ENCODE measurements around the gene POU6F2. TPM values are rescaled to one million over a fixed set of nuclear protein-coding genes. Genes with fewer than 3 reads are reported as not detected.
A peak's percentile ranks its signal among the peaks of the same experiment; 100 is the strongest.

Gene POU6F2
- total and polyA plus RNA-seq, 2 of the 4 experiments (the other 2 are of a cell fraction), result not detected

DNA sequence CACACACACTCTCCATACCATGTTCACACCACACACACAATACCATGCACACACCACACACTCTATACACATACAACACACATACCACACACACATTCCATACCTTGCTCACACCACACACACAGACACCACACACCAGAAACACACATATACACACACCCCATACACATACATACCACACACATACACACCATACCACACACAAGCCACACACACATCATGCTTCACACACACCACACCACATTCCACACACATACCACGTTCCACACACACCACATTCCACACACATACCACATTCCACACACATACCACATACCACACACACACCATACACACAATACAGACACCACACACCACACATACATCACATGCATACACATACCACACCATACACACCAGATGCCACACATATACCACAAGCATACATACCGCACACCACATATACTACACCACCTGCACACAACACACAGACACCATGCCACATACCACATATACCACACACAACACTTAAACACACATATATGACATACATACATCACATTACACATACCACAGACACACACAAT lies 282.7 kb downstream of the POU6F2 start:
- Histone ChIP-seq H2AK9ac (replicated peaks; ENCODE audit: low read depth, low read length, poor library complexity) (no peak overlapping the region), H3K18ac (ENCODE audit: low read depth, low read length) (no peak overlapping the region), H2AFZ (replicated peaks; ENCODE audit: low read length, poor library complexity) (peak overlapping the region; percentile 39), H3K9me1 (ENCODE audit: insufficient read depth, low read length) (no peaks in the 10 kb centered on the region), H3K4ac (ENCODE audit: low read depth, low read length) (no peak overlapping the region), H3K14ac (replicated peaks; ENCODE audit: low read depth, low read length) (no peak overlapping the region), H2BK15ac (ENCODE audit: low read depth, low read length) (no peak overlapping the region), H4K91ac (ENCODE audit: insufficient read depth, low read depth, low read length) (no peak overlapping the region), H4K5ac (ENCODE audit: low read depth, low read length) (no peak overlapping the region), H3K4me3 (ENCODE audit: insufficient read depth, low read depth, low read length) (no peak overlapping the region), H3K27me3 (ENCODE audit: control insufficient read depth, insufficient read depth, low read length) (no peaks in the 10 kb centered on the region), H2BK20ac (ENCODE audit: low read depth, low read length) (no peak overlapping the region), H3K23ac (ENCODE audit: low read depth, low read length) (no peak overlapping the region), H3K9ac (ENCODE audit: low read depth, low read length) (no peak overlapping the region), H3K9me3 (ENCODE audit: control insufficient read depth, insufficient read depth, low read length) (no peaks in the 10 kb centered on the region), H3K4me1 (ENCODE audit: control insufficient read depth, insufficient read depth, low read length) (no peaks in the 10 kb centered on the region), H4K8ac (ENCODE audit: low read depth in 2 of 2, low read length in 2 of 2) (no peak overlapping the region), H3K56ac (ENCODE audit: extremely low read depth, insufficient read depth, low read length) (no peak overlapping the region), H3K27ac (ENCODE audit: insufficient read depth, low read length) (no peak overlapping the region), H3K79me1 (ENCODE audit: low read depth in 1 of 2, low read length in 2 of 2) (no peaks in the 10 kb centered on the region), H3K4me2 (ENCODE audit: low read depth, low read length) (no peak overlapping the region), H2AK5ac (ENCODE audit: low read depth, low read length) (no peak overlapping the region), H2BK120ac (ENCODE audit: low read depth, low read length) (no peak overlapping the region), H2BK5ac (ENCODE audit: low read depth, low read length, poor library complexity, severe bottlenecking) (peak overlapping the region; percentile 82), H3K36me3 (ENCODE audit: control insufficient read depth, insufficient read depth, low read length) (no peaks in the 10 kb centered on the region), H4K20me1 (ENCODE audit: insufficient read depth, low read length) (no peaks in the 10 kb centered on the region)
- ATAC-seq (ENCODE audit: low read depth) (no peak), DNase-seq (no peak)
- intact Hi-C loops (cut with micrococcal nuclease), result no loop called here
- dilution Hi-C loops (cut with HindIII; ENCODE audit: low sequenced_read_pairs, unreplicated experiment), result no loop called here
- ChIA-PET CTCF (no interaction called here), POLR2A (ENCODE audit: unreplicated experiment) (no interaction called here)
- in situ Hi-C loops (cut with MboI; ENCODE audit: low sequenced_read_pairs), result no loop called here
- 62% methylated on average over 2 of the region's 2 CpGs; no CpG with 5 or more reads in 1 of the 2 experiments for WGBS, 2 experiments (ENCODE audit: extremely low coverage in 2 of 2, insufficient read length in 1 of 2)
- TF ChIP-seq RCOR1 (IDR thresholded peaks at IDR 0.05; ENCODE audit: insufficient replicate concordance, low read length) (no peak), CEBPB (IDR thresholded peaks at IDR 0.05; ENCODE audit: low read depth, low read length) (no peak), MXI1 (IDR thresholded peaks at IDR 0.05; ENCODE audit: borderline replicate concordance, low read depth, low read length) (no peak), POLR2A (IDR thresholded peaks at IDR 0.05; ENCODE audit: low read depth, low read length) (no peak), RAD21 (IDR thresholded peaks at IDR 0.05; ENCODE audit: low read length) (no peak), FOS (IDR thresholded peaks at IDR 0.05; ENCODE audit: low read depth, low read length) (no peak), SMC3 (IDR thresholded peaks at IDR 0.05; ENCODE audit: low read depth, low read length) (no peak), CHD1 (IDR thresholded peaks at IDR 0.05; ENCODE audit: low read depth, low read length) (no peak), NFE2L2 (IDR thresholded peaks at IDR 0.05; ENCODE audit: low read depth, low read length) (no peak), MAFK (IDR thresholded peaks at IDR 0.05; ENCODE audit: low read depth, low read length) (no peak)
- TF ChIP-seq, protein P1, sequence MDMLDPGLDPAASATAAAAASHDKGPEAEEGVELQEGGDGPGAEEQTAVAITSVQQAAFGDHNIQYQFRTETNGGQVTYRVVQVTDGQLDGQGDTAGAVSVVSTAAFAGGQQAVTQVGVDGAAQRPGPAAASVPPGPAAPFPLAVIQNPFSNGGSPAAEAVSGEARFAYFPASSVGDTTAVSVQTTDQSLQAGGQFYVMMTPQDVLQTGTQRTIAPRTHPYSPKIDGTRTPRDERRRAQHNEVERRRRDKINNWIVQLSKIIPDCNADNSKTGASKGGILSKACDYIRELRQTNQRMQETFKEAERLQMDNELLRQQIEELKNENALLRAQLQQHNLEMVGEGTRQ (IDR thresholded peaks at IDR 0.05; ENCODE audit: low read depth, low read length), result no peak
- BruUV-seq (replicated peaks), result no TSS peak

Data from IMR-90 (cell line).